HCT116 (cell line): Measurements from ENCODE around the gene TMEM201. TPM values are rescaled to one million over a fixed set of nuclear protein-coding genes. Genes with fewer than 3 reads are reported as not detected.

ENCODE experiments used
- ATAC-seq: fragments of 200-7000 bp; cut with Tn5 transposase; 2 replicates; pipeline ENCODE4 v1.9.1; 2020; ENCODE audit warnings: mild to moderate bottlenecking, moderate library complexity
- BruUV-seq: library from RNA; stranded (reverse); fragments of 400-500 nt; replicated peaks from 2 replicates; lab custom pipeline; 2021; lab: Mats Ljungman, UMichigan
- CTCF ChIA-PET: fragments of 300-600 bp; sonication (Branson Sonifier 250); formaldehyde crosslinking; loops from one replicate; lab custom pipeline; 2021; ENCODE audit warnings: antibody characterized with exemption; lab: Charles Lee
- POLR2A ChIA-PET: fragments of 300-600, 350-600 bp; sonication (Branson Sonifier 250); formaldehyde crosslinking; loops from one replicate; lab custom pipeline; 2021; ENCODE audit warnings: antibody characterized with exemption; lab: Charles Lee
- RAD21 ChIA-PET, 2 experiments: fragments of 300-600 bp; sonication (Branson Sonifier 250); formaldehyde crosslinking; loops; one replicate each; lab custom pipeline; 2023; ENCODE audit warnings: low total read pairs in 2 of 2; ENCODE audit not compliant: uncharacterized antibody in 2 of 2, unreplicated experiment in 2 of 2, low non-redundant PET in 1 of 2; lab: Charles Lee
- DNase-seq: peaks from one replicate; pipeline ENCODE4 v3.0.0-alpha.2; 2010; ENCODE audit warnings: low read depth, low spot score
- H2AFZ ChIP-seq: fragments of 200-600 bp; shearing (Covaris generic), sonication (generic); 2 replicates; pipeline ENCODE4 v1.6.1; 2017; ENCODE audit warnings: low read depth, mixed run types, mixed read lengths, antibody characterized with exemption, low read length; ENCODE audit not compliant: poor library complexity, severe bottlenecking
- H3K27ac ChIP-seq: 2 replicates; pipeline ENCODE4 v1.5.1; 2012; ENCODE audit warnings: low read depth, low read length
- H3K27me3 ChIP-seq: fragments of 200-600 bp; sonication (generic); 2 replicates; pipeline ENCODE4 v1.6.1; 2016; ENCODE audit warnings: mixed run types, low read length, mixed read lengths; ENCODE audit not compliant: insufficient read depth
- H3K36me3 ChIP-seq, 2 experiments: fragments of 200-500 bp in 1 of 2; fragments of 200-600 bp in 1 of 2; sonication (Bioruptor generic) in 1 of 2; sonication (generic) in 1 of 2; 2 replicates each; pipeline versions ENCODE4 v1.5.1 to v1.6.1; 2014 to 2016; ENCODE audit warnings: low read length in 2 of 2, inconsistent platforms in 1 of 2, mixed read lengths in 1 of 2, mixed run types in 1 of 2; ENCODE audit not compliant: insufficient read depth in 2 of 2, control insufficient read depth in 1 of 2
- H3K4me1 ChIP-seq, 2 experiments: fragments of 200-600 bp in 1 of 2; sonication (generic) in 1 of 2; 2 replicates each; pipeline versions ENCODE4 v1.5.1 to v1.6.1; 2012 to 2017; ENCODE audit warnings: low read length in 2 of 2, inconsistent platforms in 1 of 2, mild to moderate bottlenecking in 1 of 2, mixed read lengths in 1 of 2, mixed run types in 1 of 2, moderate library complexity in 1 of 2; ENCODE audit not compliant: insufficient read depth in 2 of 2, control insufficient read depth in 1 of 2
- H3K4me2 ChIP-seq: fragments of 200-600 bp; sonication (generic); 2 replicates; pipeline ENCODE4 v1.6.1; 2017; ENCODE audit warnings: mixed run types, low read length, mixed read lengths
- H3K4me3 ChIP-seq, 2 experiments: fragments of 200-600 bp in 1 of 2; sonication (generic) in 1 of 2; replicated peaks in 1 of 2; 2 replicates each; pipeline ENCODE4 v1.5.1; 2011 to 2016; ENCODE audit warnings: low read length in 2 of 2, control low read depth in 1 of 2, low read depth in 1 of 2, mild to moderate bottlenecking in 1 of 2, mixed read lengths in 1 of 2, mixed run types in 1 of 2
- H3K79me2 ChIP-seq: fragments of 200-600 bp; sonication (generic); 2 replicates; pipeline ENCODE4 v1.6.1; 2017; ENCODE audit warnings: mild to moderate bottlenecking, mixed run types, low read length, moderate library complexity, mixed read lengths; ENCODE audit not compliant: insufficient read depth
- H3K9ac ChIP-seq: fragments of 200-600 bp; sonication (generic); 2 replicates; pipeline ENCODE4 v1.6.1; 2016; ENCODE audit warnings: low read length, mixed read lengths
- H3K9me2 ChIP-seq: fragments of 200-600 bp; sonication (generic), shearing (Covaris generic); 2 replicates; pipeline ENCODE4 v1.6.1; 2017; ENCODE audit warnings: mixed run types, mild to moderate bottlenecking, moderate library complexity; ENCODE audit not compliant: insufficient read depth
- H3K9me3 ChIP-seq, 2 experiments: fragments of 200-500 bp in 1 of 2; fragments of 200-600 bp in 1 of 2; sonication (Bioruptor generic) in 1 of 2; sonication (generic) in 1 of 2; 2 replicates each; pipeline ENCODE4 v1.6.1; 2014 to 2017; ENCODE audit warnings: low read length in 2 of 2, mixed read lengths in 2 of 2, inconsistent platforms in 1 of 2, low read depth in 1 of 2, mild to moderate bottlenecking in 1 of 2, mixed run types in 1 of 2, moderate library complexity in 1 of 2; ENCODE audit not compliant: control insufficient read depth in 1 of 2, insufficient read depth in 1 of 2
- H4K20me1 ChIP-seq: fragments of 200-600 bp; sonication (generic), shearing (Covaris generic); 2 replicates; pipeline ENCODE4 v1.6.1; 2017; ENCODE audit warnings: mixed run types, mild to moderate bottlenecking, moderate library complexity; ENCODE audit not compliant: insufficient read depth
- ATF3 ChIP-seq: IDR thresholded peaks from 2 replicates; pipeline ENCODE4 v1.6.1; 2012
- CBX3 ChIP-seq: IDR thresholded peaks from 2 replicates; pipeline ENCODE4 v1.6.1; 2012; ENCODE audit warnings: low read depth
- CTCF ChIP-seq, 3 experiments: fragments of 200-600 bp in 1 of 3; sonication (generic) in 1 of 3; IDR thresholded peaks in 2 of 3; conservative IDR thresholded peaks in 1 of 3; 2 replicates each; pipeline ENCODE4 v1.5.1; 2012 to 2017; ENCODE audit warnings: low read depth in 2 of 3, low read length in 2 of 3, antibody characterized with exemption in 1 of 3, borderline replicate concordance in 1 of 3, control low read depth in 1 of 3, mild to moderate bottlenecking in 1 of 3, mixed read lengths in 1 of 3, mixed run types in 1 of 3, moderate library complexity in 1 of 3; ENCODE audit not compliant: insufficient read depth in 1 of 3
- ELF1 ChIP-seq: IDR thresholded peaks from 2 replicates; pipeline ENCODE4 v1.6.1; 2012; ENCODE audit warnings: low read depth, borderline replicate concordance
- EZH2 ChIP-seq: fragments of 200-600 bp; sonication (generic); IDR thresholded peaks from 2 replicates; pipeline ENCODE4 v1.6.1; 2017; ENCODE audit warnings: antibody characterized with exemption, mixed run types
- EZH2phosphoT487 ChIP-seq: fragments of 200-600 bp; IDR thresholded peaks from 2 replicates; pipeline ENCODE4 v1.6.1; 2018; ENCODE audit warnings: antibody characterized with exemption, borderline replicate concordance
- POLR2A ChIP-seq: IDR thresholded peaks from 2 replicates; pipeline ENCODE4 v1.7.0; 2011; ENCODE audit warnings: borderline replicate concordance; ENCODE audit not compliant: insufficient read depth, insufficient read length; ENCODE audit errors: extremely low read depth
- RAD21 ChIP-seq: IDR thresholded peaks from 2 replicates; pipeline ENCODE4 v1.6.1; 2012; ENCODE audit warnings: low read depth, mild to moderate bottlenecking
- REST ChIP-seq: IDR thresholded peaks from 2 replicates; pipeline ENCODE4 v1.6.1; 2012; ENCODE audit warnings: low read depth
- ZFX ChIP-seq: fragments of 450-650 bp; IDR thresholded peaks from 2 replicates; pipeline ENCODE4 v1.6.1; 2017
- ZNF274 ChIP-seq: fragments of 200-500 bp; sonication (Bioruptor generic); IDR thresholded peaks from 2 replicates; pipeline ENCODE4 v1.6.1; 2014; ENCODE audit warnings: mild to moderate bottlenecking, low read depth, low read length, inconsistent platforms
- intact Hi-C: fragments of 100-400 bp; cut with micrococcal nuclease; formaldehyde crosslinking; loops from 2 replicates; pipeline ENCODE4 v1.10.0; 2022
- total RNA-seq: library from RNA; stranded (reverse); gene quantifications from one replicate; pipeline ENCODE4 v1.2.1, GENCODE V29; 2021; ENCODE audit not compliant: unreplicated experiment

The TMEM201 gene
- total RNA-seq, 1 experiment from 2014 or later: 27.6 TPM

GRCh38 chr1:9601942-9602793, 13.5 kb downstream of the TMEM201 start:
- no peak overlapping the region for H3K9ac ChIP-seq
- POLR2A ChIA-PET: no interaction called here
- no peaks in the 10 kb centered on the region for H3K9me3 ChIP-seq
- no peak overlapping the region for H3K4me3 ChIP-seq
- intact Hi-C loops: no loop called here
- RAD21 ChIA-PET: no interaction called here
- H3K9me2 ChIP-seq: no peaks in the 10 kb centered on the region
- no peak overlapping the region for H3K4me2 ChIP-seq
- TF ChIP-seq CTCF (IDR thresholded peaks at IDR 0.05 in 2 of 3, conservative IDR thresholded peaks at IDR 0.05 in 1 of 3; ENCODE audit: borderline replicate concordance in 1 of 3, insufficient read depth in 1 of 3, low read depth in 2 of 3, low read length in 2 of 3) (no peak), ZNF274 (no peak), ELF1 (no peak), ATF3 (no peak), POLR2A (no peak)
- peaks cover 7 to 29% of the 10 kb centered on the region in 2 experiments; a peak in 3 of 4 replicates for H3K36me3 ChIP-seq
- no TSS peak for BruUV-seq
- H3K79me2 ChIP-seq: no peaks in the 10 kb centered on the region
- no peaks in the 10 kb centered on the region for H4K20me1 ChIP-seq
- H3K4me1 ChIP-seq: no peaks in the 10 kb centered on the region
- ATAC-seq (no peak), DNase-seq (no peak)
- CTCF ChIA-PET: no interaction called here
- no peak overlapping the region for H2AFZ ChIP-seq
- no peaks in the 10 kb centered on the region for H3K27me3 ChIP-seq
- H3K27ac ChIP-seq: no peak overlapping the region

- Histone ChIP-seq H3K9me3 (no peaks in the 10 kb centered on the region), H3K79me2 (no peaks in the 10 kb centered on the region), H3K4me3 (no peak overlapping the region), H3K36me3 (peaks cover 7 to 28% of the 10 kb centered on the region in 2 experiments; a peak in 3 of 4 replicates), H3K9me2 (no peaks in the 10 kb centered on the region), H3K9ac (no peak overlapping the region), H3K27me3 (no peaks in the 10 kb centered on the region), H3K4me2 (no peak overlapping the region), H4K20me1 (no peaks in the 10 kb centered on the region), H3K4me1 (no peaks in the 10 kb centered on the region), H2AFZ (no peak overlapping the region), H3K27ac (no peak overlapping the region)
- ChIA-PET RAD21 (no interaction called here), POLR2A (no interaction called here), CTCF (no interaction called here)
- DNase-seq: no peak
- no TSS peak for BruUV-seq
- no peak for ATAC-seq
- intact Hi-C loops: no loop called here
- no peak for TF ChIP-seq ZFX
- TF ChIP-seq EZH2phosphoT487: no peak
- no peak for TF ChIP-seq REST
- no peak for TF ChIP-seq CBX3
- TF ChIP-seq RAD21: no peak
- no peak for TF ChIP-seq EZH2
Measured at GRCh38 chr1:9602794-9603167, 14.1 kb downstream of the TMEM201 start.
